HG02571 (cell line): ENCODE data around the gene NSA2.
A peak's percentile ranks its signal among the peaks of the same experiment; 100 is the strongest.
"Not testable (repeated sequence)": the region's sequence is repeated elsewhere in the genome, so short reads cannot be mapped to it uniquely, and the experiment has no call there.

ENCODE experiments used
- ATAC-seq: cut with Tn5 transposase; IDR thresholded peaks from one replicate; pipeline ENCODE4 v1.9.1; 2021; ENCODE audit warnings: mild to moderate bottlenecking, moderate library complexity; ENCODE audit not compliant: unreplicated experiment

The NSA2 gene

DNA sequence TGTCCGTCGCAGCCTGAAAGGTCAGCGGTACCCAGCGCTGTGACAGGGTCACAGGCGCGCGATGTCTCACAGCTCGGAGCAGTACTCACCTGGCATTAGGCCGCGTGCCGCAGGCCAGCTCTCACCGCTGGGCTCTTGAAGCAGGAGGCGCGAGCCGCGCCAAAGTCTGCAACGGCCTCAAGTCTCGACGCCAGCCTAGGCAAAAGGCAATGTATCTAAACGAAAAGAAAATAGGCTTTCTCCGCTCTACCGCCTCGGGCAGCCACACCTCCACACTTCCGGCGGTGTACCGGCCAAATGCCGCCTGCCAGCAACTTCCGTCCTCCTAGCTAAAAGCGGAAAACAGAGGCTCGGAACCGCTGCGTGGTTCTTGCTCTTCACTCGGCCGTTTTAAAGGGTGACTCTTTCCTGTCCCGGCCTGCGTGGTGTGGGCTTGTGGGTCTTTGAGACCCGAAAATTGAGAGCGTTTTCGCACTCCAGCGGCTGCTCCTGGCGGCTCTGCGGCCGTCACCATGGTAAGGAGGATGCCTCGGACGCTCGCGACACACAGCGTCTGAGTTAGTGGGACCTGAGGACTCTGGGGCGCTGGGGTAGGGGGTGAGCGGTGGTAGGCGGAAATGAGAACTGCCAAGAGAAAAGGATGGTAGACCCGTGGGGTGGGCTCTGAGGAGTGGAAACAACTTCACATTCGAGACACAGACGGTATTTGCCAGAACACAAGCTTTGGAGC is at the start of gene NSA2, which contains the start of gene GFM2:
NSA2 (plus strand) TSS at position 401 of the 730 bp plus-strand sequence; CDS start at position 513, 112 bp downstream.
GFM2 (minus strand) TSS at position 269 of the 730 bp plus-strand sequence. CDS start 3,375 bp downstream, outside the sequence.
- ATAC-seq: peak; percentile 89

GRCh38 chr5:74717596-74717995 is 49.5 kb upstream of the NSA2 start:
- no peak for ATAC-seq

GRCh38 chr5:74722271-74722670 is 44.8 kb upstream of the NSA2 start:
- ATAC-seq: no peak

GRCh38 chr5:74725331-74725730 is 41.7 kb upstream of the NSA2 start:
- no peak for ATAC-seq

DNA sequence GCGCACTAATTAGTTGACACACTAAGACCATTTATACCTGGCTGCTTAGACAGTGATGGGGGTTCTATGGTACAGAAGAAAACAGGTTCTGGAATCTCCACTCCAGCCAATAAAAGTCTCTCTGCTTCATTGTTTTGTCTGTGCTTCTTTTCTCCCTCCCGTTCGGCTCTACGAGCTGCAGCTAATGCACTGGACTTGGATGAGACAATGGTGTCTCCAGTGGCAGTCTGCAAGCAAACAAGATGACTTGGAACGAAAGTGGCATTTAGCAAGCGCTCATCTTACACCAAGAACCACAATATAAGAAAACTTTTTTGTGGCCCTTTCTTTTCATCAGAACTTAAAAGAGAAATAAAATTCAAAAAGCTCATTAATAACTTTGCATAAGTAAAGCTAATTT is 30.3 kb upstream of the NSA2 start:
- no peak for ATAC-seq

DNA sequence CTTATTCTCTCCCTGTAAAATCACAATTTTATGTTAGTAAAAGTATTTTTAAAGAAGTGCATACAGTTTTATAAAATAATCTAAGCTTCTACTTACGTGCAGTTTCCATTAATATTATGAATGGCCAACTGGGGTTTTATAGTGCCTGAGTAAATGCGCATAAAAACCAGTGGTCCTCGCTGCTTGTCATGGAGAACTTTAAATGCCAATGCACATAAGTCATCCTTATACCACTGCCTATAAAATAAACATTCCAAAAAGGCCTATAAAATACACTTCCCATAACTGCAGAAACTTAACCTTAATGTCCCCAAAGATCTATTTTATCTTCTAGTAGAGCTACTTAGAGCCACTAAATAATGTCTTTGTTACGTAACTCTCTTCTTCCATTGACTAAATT is 28.6 kb upstream of the NSA2 start:
- ATAC-seq: no peak

DNA sequence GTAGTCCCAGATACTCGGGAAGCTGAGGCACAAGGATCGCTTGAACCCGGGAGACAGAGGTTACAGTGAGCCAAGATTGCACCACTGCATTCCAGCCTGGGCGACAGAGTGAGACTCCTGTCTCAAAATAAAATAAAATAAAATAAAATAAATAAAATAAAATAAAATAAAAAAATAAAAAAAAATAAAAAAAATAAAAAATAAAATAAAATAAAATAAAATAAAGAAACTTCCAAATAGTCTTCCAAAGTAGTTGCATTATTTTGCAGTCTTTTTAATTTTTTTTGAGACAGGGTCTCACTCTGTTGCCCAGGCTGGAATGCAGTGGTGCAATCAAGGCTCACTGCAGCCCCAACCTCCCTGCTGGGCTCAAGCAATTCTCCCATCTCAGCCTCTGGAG is 18.3 kb upstream of the NSA2 start:
- ATAC-seq: not testable (repeated sequence)

- ATAC-seq: no peak
Observed at GRCh38 chr5:74761241-74761640, 5.8 kb upstream of the NSA2 start.

GRCh38 chr5:74762599-74762998 is 4.5 kb upstream of the NSA2 start:
- no peak for ATAC-seq

DNA sequence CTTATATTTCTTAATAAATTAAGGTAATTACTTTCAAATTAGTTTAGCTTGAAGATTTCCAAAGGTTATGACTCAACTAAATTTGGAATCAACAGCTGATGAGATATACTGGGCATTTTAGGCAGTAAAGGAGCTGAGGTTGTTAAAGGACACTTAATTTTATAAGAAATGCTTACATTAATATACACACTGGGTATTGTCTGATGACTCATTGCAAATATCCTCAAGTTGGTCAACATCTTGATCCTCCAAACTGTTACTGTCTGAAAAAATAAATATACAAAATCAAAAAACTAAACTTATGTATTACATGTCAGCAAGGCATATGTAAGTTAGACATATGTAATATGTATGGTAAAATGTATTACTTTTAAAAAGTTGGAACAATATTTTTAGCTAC is 3.5 kb upstream of the NSA2 start:
- ATAC-seq: no peak

DNA sequence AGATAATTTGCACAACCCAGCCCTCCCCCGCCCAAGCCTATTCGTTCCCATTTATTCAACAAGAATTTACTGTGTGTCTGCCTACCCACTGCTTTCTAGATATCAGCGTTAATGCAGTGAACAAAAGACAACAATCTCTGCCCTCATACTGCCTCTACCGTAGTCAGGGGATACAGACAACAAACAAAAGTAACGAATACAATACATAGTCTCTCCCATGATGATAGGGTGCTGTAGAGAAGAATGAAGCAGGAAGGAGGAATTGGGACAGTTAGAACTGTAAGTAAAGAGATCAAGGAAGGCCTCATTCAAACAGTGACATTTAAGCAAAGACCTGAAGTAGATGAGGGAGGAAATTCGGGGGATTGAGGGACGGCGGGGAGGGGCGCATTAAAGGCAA is 1.8 kb upstream of the NSA2 start:
- ATAC-seq: no peak

- no peak for ATAC-seq
Observed at GRCh38 chr5:74765929-74766328, 1.1 kb upstream of the NSA2 start.

DNA sequence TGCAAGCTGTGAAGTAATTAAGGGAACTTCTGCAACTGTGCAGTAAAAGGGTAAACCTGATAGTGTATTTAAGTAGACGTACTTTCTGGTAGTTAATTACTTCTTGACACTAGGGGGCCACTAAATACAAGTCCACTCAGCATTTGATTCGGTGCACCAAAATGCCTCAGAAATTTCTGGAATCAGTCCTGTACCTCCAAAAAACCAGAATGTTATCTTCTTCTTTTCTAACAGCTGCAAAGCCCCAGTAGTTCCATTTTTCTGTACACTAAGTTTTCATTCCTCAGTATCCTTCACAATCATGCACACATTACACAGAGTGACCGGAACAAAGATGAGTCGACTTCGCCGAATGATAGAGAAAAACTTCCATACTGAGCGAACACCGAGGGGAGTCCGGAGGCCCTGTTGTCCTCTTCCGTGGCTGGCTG is 616 bp upstream of the NSA2 start:
- peak; percentile 25 for ATAC-seq

GRCh38 chr5:74767579-74767913 is 497 bp downstream of the NSA2 start:
- peak; percentile 33 for ATAC-seq

DNA sequence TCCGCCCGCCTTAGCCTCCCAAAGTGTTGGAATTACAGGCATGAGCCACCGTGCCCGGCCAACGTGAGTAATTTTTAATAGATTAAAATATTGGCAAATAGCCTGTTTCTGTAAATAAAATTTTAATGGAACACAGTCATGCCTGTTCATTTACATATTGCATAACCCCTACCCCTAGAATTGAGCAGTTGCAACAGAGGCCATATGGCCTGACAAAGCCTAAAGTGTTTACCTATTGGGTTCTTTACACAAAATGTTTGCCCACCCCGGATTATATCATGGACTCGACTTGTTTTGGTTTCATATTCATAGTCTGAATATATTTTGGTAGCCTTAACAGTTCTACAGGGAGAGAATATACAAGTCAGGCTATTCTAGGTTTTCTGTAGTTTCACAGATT is 5.3 kb downstream of the NSA2 start:
- ATAC-seq: no peak

DNA sequence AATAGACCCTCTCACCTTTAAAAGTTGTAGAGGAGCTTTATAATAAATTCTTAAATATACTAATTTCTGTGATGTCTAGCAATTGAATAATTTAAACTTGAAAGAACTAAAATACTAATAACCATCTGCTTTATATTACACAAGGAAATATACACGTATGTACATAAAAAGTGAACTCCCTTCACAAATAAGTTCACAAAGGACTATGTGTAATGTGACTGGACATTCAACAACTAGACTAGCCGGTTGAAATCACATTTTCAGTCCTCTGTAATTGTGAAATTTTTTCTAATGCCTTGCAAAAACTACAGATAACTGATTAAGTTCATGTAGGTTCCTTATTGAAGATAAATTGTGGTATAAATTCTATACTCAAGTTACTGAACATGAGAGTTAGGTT is 11.6 kb downstream of the NSA2 start:
- ATAC-seq: no peak

DNA sequence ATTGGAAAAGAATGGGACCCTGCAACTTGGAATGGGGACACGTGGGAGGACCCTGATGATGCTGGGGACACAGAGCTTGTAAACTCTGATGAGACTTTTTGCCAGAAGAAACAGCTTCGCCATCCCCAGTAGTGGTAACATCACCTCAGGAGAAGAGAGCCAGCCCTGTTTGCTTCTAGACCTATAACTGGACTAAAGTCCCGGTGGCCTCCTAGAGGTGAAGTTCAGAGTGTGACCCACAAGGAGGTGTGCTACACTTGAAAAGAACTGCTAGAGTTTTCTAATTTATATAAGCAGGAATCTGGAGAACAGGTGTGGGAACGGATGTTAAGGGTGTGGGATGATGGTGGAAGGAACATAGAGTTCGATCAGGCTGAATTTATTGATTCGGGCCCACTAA is 19.8 kb downstream of the NSA2 start:
- ATAC-seq: no peak

DNA sequence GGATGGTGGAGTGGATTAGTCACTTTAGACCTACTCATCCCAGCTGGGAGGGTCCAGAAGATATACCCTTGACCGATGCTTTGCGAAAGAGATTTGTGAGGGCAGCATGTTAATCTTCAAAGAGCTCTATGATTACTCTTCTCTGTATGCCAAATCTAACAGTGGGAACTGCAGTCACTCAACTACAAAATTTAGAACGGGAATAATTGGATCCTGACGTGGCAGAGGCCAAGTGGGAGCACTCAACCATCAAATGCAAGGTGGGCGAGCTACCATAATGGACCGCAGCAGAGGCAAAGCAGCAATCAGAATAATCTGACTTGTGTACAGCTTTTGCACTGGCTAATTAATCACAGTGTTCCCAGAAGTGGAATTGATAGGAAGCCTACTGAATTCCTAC is 20.4 kb downstream of the NSA2 start:
- no peak for ATAC-seq

DNA sequence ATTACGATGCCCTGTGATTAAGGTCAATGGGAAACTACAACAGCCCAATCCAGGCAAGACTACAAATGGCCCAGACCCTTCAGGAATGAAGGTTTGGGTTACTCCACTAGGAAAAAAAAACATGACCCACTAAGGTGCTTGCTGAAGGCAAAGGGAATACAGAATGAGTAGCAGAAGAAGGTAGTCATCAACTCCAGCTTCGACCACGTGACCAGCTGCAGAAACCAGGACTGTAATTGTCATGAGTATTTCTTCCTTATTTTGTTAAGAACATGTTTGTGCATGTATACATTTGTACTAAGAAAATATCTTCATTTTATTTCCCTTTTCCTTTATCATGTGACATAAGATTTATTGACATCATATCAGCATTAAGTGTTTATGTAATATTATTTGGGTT is 24.6 kb downstream of the NSA2 start:
- not testable (repeated sequence) for ATAC-seq

DNA sequence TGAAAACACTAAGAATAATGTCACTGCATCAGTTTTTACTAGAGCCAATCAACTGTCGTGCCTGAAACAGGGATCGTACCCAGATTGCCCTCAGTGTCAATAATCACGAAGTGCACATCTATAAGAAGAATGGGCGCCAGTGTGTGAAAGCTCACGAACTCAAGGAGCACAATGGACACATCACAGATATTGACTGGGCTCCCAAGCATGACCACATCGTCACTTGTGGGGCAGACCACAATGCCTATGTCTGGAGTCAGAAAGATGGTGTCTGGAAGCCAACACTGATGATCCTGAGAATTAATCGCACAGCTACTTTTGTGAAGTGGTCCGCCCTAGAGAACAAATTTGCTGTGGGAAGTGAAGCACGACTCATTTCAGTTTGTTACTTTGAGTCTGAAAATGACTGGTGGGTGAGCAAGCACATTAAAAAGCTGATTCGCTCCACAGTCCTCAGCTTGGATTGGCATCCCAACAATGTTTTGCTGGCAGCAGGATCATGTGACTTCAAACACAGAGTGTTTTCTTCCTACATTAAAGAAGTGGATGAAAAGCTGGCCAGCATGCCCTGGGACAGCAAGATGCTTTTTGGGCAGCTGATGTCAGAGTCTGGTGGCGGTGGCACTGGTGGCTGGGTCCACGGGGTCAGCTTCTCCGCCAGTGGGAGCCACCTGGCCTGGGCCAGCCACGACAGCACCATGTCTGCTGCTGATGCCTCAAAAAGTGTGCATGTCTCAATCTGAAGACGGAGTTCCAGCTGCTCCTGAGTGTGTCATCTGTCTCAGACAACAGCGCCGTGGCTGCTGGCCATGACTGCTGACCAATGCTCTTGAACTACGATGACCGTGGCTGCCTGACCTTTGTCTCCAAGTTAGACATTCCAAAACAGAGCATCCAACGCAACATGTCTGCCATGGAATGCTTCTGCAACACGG is 32.2 kb downstream of the NSA2 start:
- no peak for ATAC-seq

GRCh38 chr5:74801197-74801596 is 34.1 kb downstream of the NSA2 start:
- ATAC-seq: no peak

GRCh38 chr5:74801941-74802340 is 34.9 kb downstream of the NSA2 start:
- no peak for ATAC-seq
